Calu3 (cell line): ENCODE data around the gene METRN. TPM values are rescaled to one million over a fixed set of nuclear protein-coding genes. Genes with fewer than 3 reads are reported as not detected.

Source experiments
- BruUV-seq: library from RNA; stranded (reverse); fragments of 400-500 nt; replicated peaks from 2 replicates; lab custom pipeline; 2021; lab: Mats Ljungman, UMichigan
- CTCF ChIA-PET: fragments of 300-600 bp; sonication (Branson Sonifier 250); formaldehyde crosslinking; loops from one replicate; lab custom pipeline; 2022; ENCODE audit warnings: antibody characterized with exemption; lab: Charles Lee
- DNase-seq: peaks from one replicate; pipeline ENCODE4 v3.0.0; 2022
- H3K27ac Mint-ChIP-seq: one replicate; pipeline ENCODE4 v1.8.0; 2022; ENCODE audit warnings: mixed read lengths; ENCODE audit not compliant: unreplicated experiment
- H3K27me3 Mint-ChIP-seq: one replicate; pipeline ENCODE4 v1.8.0; 2022; ENCODE audit warnings: mixed read lengths; ENCODE audit not compliant: unreplicated experiment
- H3K36me3 Mint-ChIP-seq: one replicate; pipeline ENCODE4 v1.8.0; 2022; ENCODE audit warnings: mild to moderate bottlenecking, moderate library complexity, mixed read lengths; ENCODE audit not compliant: insufficient read depth, unreplicated experiment
- H3K4me1 Mint-ChIP-seq: one replicate; pipeline ENCODE4 v1.8.0; 2022; ENCODE audit warnings: mild to moderate bottlenecking, low read depth, mixed read lengths; ENCODE audit not compliant: unreplicated experiment
- H3K4me3 Mint-ChIP-seq: one replicate; pipeline ENCODE4 v1.8.0; 2022; ENCODE audit warnings: mild to moderate bottlenecking, low read depth, moderate library complexity, mixed read lengths; ENCODE audit not compliant: unreplicated experiment
- H3K9me3 Mint-ChIP-seq: one replicate; pipeline ENCODE4 v1.8.0; 2022; ENCODE audit warnings: low read depth, mixed read lengths; ENCODE audit not compliant: unreplicated experiment
- intact Hi-C: fragments of 100-400 bp; cut with micrococcal nuclease; formaldehyde crosslinking; loops from one replicate; pipeline ENCODE4 v1.10.0; 2022; ENCODE audit not compliant: unreplicated experiment
- total RNA-seq: library from RNA; stranded (reverse); gene quantifications from 2 replicates; pipeline ENCODE4 v1.2.3, GENCODE V29; 2022
- TF ChIP-seq, protein P1 (sequence below): fragments of 200-600 bp; IDR thresholded peaks from one replicate; pipeline ENCODE4 v1.8.0; 2022; ENCODE audit warnings: antibody characterized with exemption; ENCODE audit not compliant: unreplicated experiment

METRN gene
- total RNA-seq, 1 experiment from 2014 or later: 51.7 TPM

DNA sequence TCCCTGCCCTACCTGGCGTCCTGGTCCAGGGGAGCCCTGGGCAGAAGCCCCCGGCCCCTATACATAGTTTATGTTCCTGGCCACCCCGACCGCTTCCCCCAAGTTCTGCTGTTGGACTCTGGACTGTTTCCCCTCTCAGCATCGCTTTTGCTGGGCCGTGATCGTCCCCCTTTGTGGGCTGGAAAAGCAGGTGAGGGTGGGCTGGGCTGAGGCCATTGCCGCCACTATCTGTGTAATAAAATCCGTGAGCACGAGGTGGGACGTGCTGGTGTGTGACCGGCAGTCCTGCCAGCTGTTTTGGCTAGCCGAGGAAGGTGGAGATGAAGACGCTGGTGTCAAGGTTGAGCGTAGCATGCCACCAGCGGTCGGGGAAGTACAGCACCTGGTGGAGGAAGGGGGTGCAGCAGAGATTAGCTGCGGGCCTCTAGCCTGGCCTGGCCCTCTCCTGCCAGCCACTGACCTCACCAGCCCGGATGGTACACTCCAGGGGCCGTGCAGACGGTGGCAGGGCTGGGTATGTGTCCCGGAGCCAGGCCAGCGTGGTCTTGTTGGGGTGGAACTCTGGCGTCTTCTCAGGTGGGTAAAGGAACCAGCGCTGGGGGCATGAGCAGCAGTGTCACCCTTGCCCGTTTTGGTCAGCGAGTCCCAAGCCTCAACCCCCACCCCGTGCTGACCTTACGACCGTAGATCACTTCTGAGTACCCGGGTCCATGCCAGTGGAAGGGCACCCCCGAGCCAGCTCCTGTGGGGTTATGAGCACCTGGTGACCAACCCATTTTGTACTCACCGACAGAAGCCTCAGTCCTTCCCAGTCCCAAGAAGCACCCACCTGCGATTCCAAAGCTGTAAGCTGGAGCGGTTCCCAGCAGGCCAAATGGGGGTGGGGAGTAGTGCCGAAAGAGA, 32.2 kb upstream of the METRN start:
- peaks cover 16% of the 10 kb centered on the region for H3K4me1 Mint-ChIP-seq
- TF ChIP-seq, protein P1, sequence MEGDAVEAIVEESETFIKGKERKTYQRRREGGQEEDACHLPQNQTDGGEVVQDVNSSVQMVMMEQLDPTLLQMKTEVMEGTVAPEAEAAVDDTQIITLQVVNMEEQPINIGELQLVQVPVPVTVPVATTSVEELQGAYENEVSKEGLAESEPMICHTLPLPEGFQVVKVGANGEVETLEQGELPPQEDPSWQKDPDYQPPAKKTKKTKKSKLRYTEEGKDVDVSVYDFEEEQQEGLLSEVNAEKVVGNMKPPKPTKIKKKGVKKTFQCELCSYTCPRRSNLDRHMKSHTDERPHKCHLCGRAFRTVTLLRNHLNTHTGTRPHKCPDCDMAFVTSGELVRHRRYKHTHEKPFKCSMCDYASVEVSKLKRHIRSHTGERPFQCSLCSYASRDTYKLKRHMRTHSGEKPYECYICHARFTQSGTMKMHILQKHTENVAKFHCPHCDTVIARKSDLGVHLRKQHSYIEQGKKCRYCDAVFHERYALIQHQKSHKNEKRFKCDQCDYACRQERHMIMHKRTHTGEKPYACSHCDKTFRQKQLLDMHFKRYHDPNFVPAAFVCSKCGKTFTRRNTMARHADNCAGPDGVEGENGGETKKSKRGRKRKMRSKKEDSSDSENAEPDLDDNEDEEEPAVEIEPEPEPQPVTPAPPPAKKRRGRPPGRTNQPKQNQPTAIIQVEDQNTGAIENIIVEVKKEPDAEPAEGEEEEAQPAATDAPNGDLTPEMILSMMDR: no peak
- no peaks in the 10 kb centered on the region for H3K27me3 Mint-ChIP-seq
- no peaks in the 10 kb centered on the region for H3K9me3 Mint-ChIP-seq
- peak overlapping the region; percentile 94 for H3K4me3 Mint-ChIP-seq
- CTCF ChIA-PET: no interaction called here
- intact Hi-C loops: no loop called here
- peaks cover 88% of the 10 kb centered on the region for H3K36me3 Mint-ChIP-seq
- H3K27ac Mint-ChIP-seq: peak overlapping the region; percentile 89
- TSS peak; percentile 65 for BruUV-seq
- DNase-seq: no peak

DNA sequence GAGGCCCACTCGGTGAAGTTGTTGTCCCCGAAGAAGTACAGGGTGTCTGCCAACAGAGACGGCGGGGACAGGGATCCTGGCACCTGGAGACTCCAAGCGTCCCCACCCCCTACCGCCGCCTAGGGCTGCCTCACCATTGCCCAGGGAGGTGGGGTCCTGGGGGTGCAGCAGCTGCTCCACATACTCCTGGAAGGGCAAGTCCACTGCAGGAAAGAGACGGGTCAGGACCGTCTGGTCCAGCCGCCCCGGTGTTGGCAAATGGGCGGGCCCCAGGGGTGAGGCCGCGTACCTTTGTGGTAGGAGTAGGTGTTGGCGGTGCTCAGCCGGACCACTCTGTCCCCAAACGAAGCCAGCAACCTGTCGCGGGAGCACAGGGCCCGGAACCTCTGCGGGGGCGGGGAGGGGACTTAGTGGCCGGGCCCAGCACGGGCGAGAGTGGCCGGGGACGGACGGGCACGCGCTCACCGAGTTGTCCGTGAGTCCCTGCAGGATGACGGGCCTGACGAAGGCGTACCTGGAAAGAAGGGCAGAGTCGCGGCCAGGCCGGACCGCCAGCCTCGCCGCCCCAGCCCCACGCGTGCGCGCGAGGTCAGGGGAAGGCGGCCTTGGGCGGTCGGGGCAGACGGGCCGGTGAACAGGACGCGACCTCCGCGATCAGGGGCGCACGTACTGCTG, 31.4 kb upstream of the METRN start:
- no peaks in the 10 kb centered on the region for H3K27me3 Mint-ChIP-seq
- no TSS peak for BruUV-seq
- peak overlapping the region; percentile 94 for H3K4me3 Mint-ChIP-seq
- peaks cover 16% of the 10 kb centered on the region for H3K4me1 Mint-ChIP-seq
- TF ChIP-seq, protein P1: no peak
- H3K36me3 Mint-ChIP-seq: peaks cover 93% of the 10 kb centered on the region
- H3K27ac Mint-ChIP-seq: peak overlapping the region; percentile 89
- CTCF ChIA-PET: interaction anchor here (1.4 kb wide), 1 partner anchor 18 kb away, joined by 3 read pairs; no protein-coding TSS in a partner anchor
- intact Hi-C loops: no loop called here
- peak; percentile 46 for DNase-seq
- no peaks in the 10 kb centered on the region for H3K9me3 Mint-ChIP-seq

DNA sequence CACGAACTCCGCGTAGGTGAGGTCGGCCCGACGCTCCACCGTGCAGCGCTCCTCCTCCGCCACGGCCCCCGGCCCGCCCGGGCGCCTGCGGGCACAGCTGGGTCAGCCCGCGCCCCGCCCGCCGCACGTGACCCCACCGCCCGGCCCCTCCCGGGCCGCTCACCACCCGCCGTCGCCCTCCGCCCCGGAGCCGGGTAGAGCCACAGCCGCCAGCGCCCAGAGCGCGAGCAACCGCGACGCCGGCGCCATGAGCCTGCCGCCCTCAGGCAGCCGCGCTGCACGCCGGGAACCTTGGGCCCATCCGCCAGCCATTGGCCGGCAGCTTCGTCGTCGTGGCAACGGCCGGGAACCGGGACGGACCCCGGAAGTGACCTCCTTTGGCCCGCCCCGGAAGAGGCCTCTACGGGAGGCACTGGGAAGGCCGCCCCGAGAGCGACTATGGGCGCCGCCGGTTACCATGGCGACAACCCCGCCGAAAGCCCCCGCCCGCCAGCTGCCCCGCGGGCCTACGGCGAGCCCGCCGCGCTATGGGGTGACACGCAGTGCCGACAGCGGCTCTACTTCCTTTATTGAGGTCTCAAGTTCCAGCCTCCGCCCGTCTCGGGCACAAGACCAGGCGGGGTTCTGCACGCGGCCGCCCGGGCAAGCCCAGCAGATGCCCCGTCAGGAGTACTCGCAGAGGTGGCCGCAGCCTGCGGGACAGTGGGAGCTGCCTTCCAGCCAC, 30.7 kb upstream of the METRN start, which contains the start of gene JMJD8:
Gene JMJD8, minus strand, starts transcription at position 264 of the 724 bp plus-strand sequence. Its CDS starts 15 bp downstream, at position 249.
- intact Hi-C loops: no loop called here
- Mint-ChIP-seq H3K4me3 (peak within 1 kb of the TSS; percentile 94), H3K27me3 (no peaks in the 10 kb centered on the region), H3K9me3 (no peaks in the 10 kb centered on the region), H3K36me3 (peaks cover 92% of the 10 kb centered on the region), H3K27ac (peak within 1 kb of the TSS; percentile 89), H3K4me1 (peaks cover 16% of the 10 kb centered on the region)
- TF ChIP-seq, protein P1: no peak
- peak; percentile 99 for DNase-seq
- CTCF ChIA-PET: interaction anchor here (1.4 kb wide), 1 partner anchor 19 kb away, joined by 3 read pairs; no protein-coding TSS in a partner anchor
- no TSS peak for BruUV-seq
